Activated effector memory CD4-positive, alpha-beta T cell treated with anti-CD3 and anti-CD28 coated beads, Interleukin-2, amount 50 U/mL, for 16 hours (primary cell): ENCODE results near the gene EPC1.
"Not testable (repeated sequence)": the region's sequence is repeated elsewhere in the genome, so short reads cannot be mapped to it uniquely, and the experiment has no call there.

ENCODE experiments used
- DNase-seq: peaks from one replicate; pipeline ENCODE4 v3.0.0-alpha.2; 2020

Gene EPC1

GRCh38 chr10:32367793-32368453 is 21.0 kb upstream of the EPC1 start:
- peak; percentile 91 for DNase-seq

DNA sequence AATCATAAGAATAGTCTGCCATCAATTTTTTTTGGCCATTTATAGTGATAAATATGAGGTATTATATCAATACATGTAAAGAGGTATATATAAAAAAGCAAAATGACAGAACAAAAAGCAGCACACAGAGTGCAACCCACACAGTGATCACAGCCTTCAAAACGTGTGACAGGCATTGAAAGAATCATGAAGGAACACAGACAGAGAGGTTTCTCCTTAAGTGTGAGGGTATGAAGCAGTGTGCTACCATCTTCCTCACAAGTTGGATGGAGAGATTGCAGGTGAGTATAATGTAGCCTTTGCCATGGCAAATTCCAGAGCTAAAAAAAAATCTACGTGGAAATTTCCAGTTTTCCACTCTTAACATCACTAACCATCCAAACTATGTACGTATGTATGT is 19.6 kb upstream of the EPC1 start:
- DNase-seq = no peak

- DNase-seq = no peak
Measured at GRCh38 chr10:32366111-32366510, 19.2 kb upstream of the EPC1 start.

DNA sequence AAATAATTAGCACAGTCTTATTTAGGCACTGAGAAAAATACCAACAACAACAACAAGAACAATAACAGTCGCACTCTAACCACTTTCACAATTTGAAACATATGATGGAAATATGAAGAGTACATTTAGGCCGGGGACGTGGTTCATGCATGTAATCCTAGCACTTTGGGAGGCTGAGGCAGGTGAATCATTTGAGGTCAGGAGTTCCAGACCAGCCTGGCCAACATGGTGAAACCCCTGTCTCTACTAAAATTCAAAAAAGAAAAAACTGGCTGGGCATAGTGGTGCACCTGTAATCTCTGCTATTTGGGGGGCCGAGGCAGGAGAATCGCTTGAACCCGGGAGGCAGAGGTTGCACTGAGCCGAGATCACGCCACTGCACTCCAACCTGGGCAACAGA is 18.4 kb upstream of the EPC1 start:
- not testable (repeated sequence) for DNase-seq

DNA sequence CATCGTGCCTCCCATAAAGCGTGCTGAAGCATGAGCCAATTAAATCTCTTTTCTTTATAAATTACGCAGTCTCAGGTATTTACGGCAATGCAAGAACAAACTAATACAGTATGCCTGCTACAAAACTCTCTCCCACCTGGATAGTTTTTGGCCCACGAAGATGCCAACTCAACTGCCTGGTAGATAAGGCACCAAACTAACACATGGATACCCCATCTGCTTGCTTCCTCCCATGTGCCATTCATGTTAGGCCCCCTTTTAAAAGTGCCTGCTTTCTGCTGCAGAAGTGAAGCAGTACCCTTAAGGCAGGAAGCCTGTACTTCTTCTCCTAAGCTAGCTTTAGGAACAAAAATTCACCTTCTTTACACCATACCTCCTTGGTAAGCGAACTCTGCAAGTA is 15.6 kb upstream of the EPC1 start:
- DNase-seq = no peak

DNA sequence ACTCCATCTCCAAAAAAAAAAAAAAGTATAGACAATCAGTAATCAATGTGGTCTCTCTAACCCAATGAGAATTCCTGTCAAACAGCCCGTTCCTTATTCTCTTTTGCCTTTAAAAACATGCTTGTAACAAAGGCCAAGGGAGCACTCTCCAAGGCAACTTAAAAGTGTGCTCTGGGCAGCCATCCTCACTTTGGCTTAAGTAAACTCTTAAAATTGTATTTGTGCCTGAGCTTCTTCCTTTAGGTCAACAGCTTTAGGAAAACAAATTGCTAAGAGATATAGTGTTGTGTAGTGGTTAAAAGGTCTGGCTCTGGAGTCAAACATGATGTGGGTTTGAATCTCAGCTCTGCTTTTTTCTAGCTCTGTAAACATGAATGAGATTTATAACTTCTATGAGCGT is 13.9 kb upstream of the EPC1 start:
- no peak for DNase-seq

- DNase-seq = no peak
Measured at GRCh38 chr10:32360241-32360640, 13.3 kb upstream of the EPC1 start.

DNA sequence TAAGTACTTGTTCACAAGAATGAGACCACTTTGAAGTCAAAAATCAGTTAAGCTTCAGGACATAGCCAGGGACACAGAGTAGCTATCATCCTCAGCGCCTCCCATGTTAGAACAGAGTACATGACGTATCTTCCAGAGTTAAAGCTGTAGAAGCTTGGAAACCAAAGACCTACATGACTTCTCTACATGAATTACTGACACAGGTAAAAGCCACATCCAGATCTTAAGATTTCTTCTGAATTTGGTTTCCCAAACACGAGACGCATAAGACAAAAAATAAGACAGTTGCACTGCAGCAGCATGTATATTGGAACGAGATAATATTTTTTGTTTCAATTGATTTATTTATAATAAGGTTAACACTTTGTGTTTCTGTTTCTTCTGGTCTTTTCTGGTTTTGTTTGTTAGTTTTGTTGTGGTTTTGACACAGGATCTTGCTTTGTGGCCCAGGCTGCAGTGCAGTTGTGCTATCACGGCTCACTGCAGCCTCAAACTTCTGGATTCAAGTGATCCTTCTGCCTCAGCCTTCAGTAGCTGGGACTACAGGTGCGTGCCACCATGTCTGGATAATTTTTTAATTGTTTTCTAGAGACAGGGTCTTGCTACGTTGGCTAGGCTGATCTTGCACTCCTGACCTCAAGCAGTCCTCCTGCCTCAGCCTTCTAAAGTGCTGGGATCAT is 10.2 kb upstream of the EPC1 start:
- peak; percentile 69 for DNase-seq

- not testable (repeated sequence) for DNase-seq
Measured at GRCh38 chr10:32354690-32355089, 7.7 kb upstream of the EPC1 start.

DNA sequence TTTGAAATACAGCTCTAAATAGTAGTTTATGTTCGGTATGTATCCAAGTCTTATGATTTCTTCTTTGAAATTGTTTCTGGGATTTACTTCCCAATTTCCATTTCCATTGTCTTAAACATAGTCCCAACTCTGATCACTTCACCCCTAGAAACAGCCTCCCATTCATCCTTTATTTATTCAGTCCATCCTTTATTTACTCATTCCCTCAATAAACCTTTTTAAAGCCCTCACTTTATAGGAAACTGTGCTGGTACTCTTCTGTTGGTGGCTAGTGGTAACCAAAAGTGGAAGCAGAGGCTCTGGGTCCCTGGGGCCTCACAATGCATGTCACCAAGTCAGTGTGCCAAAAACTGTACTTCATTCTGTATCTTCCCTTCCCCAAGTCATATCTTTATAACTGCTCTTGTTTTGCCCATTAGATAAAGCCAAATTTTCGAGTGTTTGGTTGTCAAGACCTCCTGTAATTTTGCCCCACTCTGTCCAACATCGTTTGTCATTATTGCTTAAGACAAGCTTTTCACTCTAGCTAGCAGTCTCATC is 3.9 kb upstream of the EPC1 start:
- DNase-seq = no peak

DNA sequence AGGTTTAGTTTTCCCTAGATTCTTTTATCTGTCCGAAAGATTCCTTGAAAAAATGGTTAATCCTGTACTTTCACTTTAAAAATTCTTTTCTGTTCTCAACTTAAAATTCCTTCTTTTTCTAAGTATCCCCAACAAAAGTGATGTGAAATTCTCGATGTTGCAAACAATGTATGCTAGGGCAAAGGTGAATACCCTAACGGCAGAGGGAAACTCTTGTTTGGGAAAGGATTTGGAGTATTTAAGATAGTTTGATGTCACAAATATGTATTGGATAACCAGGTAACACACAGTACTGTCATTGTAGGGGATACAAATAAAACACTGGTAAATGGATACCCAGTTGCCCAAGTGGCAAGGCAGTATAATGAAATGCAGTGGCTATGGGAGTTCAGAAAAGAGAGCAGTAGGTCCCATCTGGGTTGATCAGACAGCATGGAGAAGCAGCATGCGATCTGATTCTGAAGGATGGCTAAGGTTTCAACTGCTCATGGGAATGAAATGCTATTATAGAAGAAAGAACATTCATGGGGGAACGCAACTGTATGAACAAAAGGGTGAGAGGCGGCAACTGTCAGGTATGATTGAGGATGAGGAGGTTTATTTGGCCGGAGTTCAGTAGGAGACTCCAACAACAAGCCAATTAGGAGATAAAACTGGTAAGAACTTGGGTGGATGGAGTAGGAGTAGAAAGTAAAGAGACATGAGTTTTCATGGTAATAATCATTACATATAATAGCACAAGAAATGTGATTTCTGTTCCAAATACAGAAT is 3.2 kb upstream of the EPC1 start:
- DNase-seq = no peak

- DNase-seq = no peak
Measured at GRCh38 chr10:32349199-32349585, 2.2 kb upstream of the EPC1 start.

- no peak for DNase-seq
Measured at GRCh38 chr10:32348297-32349198, 1.6 kb upstream of the EPC1 start.

DNA sequence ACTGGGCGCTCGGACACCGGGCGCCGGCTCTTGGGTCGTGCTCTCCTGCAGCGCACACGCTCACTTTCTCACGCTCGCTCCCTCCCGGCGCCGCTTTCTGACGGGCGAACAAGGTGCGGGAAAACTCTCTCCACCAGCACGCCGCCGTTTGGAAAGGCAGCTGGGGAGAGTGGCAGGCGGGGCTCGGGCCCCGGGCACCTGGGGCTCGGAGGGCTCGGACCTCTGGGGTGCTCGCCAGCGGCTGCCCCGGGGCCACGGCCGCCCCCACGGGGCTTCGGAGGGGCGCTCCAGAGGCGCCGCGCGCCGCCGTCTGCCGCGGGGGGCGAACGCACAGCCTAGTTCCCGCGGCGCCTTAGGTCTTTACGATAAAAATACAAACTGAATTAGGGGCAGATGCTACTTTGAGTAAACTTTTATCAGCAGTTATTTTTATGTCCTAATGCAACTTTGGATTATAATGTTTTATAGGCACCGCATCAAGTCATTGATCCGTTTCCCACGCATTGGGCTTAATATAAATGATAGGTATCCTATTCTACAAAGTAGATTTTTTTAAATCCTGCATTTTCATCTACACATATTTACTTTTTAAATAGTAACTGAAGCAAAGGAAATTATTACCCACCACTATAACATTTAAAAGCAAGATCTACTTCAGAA is 535 bp upstream of the EPC1 start:
- no peak for DNase-seq

DNA sequence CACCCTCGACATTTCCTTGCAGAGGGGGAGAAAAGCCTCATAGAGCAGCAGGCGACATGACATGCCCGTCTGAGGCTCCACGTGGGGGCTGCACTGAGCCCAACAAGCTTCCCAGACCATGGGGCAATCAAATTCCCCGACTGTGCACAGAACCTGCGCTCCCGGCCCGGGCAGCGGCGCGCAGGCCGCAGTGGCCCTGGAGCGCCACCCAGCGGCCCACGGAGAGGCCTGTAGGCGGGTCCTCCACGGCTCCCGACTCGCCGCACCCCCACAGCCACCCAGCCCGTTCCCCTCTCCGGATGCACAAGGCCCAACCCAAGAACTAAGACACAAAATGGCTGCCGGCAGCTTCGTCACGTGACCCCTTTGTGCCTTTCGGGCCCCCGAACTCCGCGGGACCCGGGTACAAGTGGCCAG is 816 bp downstream of the EPC1 start:
- DNase-seq = peak; percentile 98

- no peak for DNase-seq
Measured at GRCh38 chr10:32341596-32341995, 5.4 kb downstream of the EPC1 start.

GRCh38 chr10:32340596-32341180 is 6.3 kb downstream of the EPC1 start:
- DNase-seq = no peak

GRCh38 chr10:32338262-32338661 is 8.7 kb downstream of the EPC1 start:
- DNase-seq = no peak

GRCh38 chr10:32337350-32337749 is 9.6 kb downstream of the EPC1 start:
- DNase-seq = no peak

- peak; percentile 59 for DNase-seq
Measured at GRCh38 chr10:32333849-32334248, 13.1 kb downstream of the EPC1 start.

- peak; percentile 90 for DNase-seq
Measured at GRCh38 chr10:32332299-32332750, 14.6 kb downstream of the EPC1 start.

GRCh38 chr10:32331606-32332005 is 15.4 kb downstream of the EPC1 start:
- no peak for DNase-seq
